K562 (cell line): Measurements from ENCODE around the gene FAM131C. TPM values are rescaled to one million over a fixed set of nuclear protein-coding genes. Genes with fewer than 3 reads are reported as not detected.

Source experiments
- CBX8 ChIP-seq: fragments of 200-600 bp; sonication (generic); IDR thresholded peaks from 2 replicates; pipeline ENCODE4 v1.6.1; 2012; ENCODE audit warnings: borderline replicate concordance, mixed run types, low read depth, mild to moderate bottlenecking, moderate library complexity, mixed read lengths, low read length, control low read depth, inconsistent platforms; ENCODE audit not compliant: poor library complexity, severe bottlenecking; ENCODE audit errors: extremely low read depth
- GABPA ChIP-seq: fragments of 200-800 bp; sonication (Bioruptor generic); conservative IDR thresholded peaks from 2 replicates; pipeline ENCODE4 v1.6.1; 2016; ENCODE audit warnings: low read depth, missing genetic modification characterization, missing compliant biosample characterization
- HDGF ChIP-seq: fragments of 450-650 bp; IDR thresholded peaks from 2 replicates; pipeline ENCODE4 v1.6.1; 2016
- MAFK ChIP-seq: IDR thresholded peaks from 2 replicates; pipeline ENCODE4 v1.6.1; 2011; ENCODE audit warnings: low read length, improper control_type of control experiment
- PRMT5 ChIP-seq: sonication (generic); formaldehyde crosslinking; IDR thresholded peaks from 2 replicates; pipeline ENCODE4 v1.5.0; 2020; ENCODE audit warnings: missing genetic modification reagents
- TCF7L2 ChIP-seq: fragments of 150-350 bp; IDR thresholded peaks from 2 replicates; pipeline ENCODE4 v1.6.1; 2016; ENCODE audit warnings: low read depth, mild to moderate bottlenecking, low read length, moderate library complexity
- ZSCAN29 ChIP-seq: fragments of 450-650 bp; IDR thresholded peaks from 2 replicates; pipeline ENCODE4 v1.6.1; 2017
- polyA plus RNA-seq, 8 experiments: library from polyadenylated mRNA; depleted of rRNA in 4 of 8; stranded (reverse) in 5 of 8; unstranded in 3 of 8; fragments of >200 nt; fragmentation: Nextera tagmentation in 2 of 8; fragmentation: Illumina TruSeq in 1 of 8; extraction: Ambion mirVana in 2 of 8; extraction: Trizol in 1 of 8; gene quantifications; 2 replicates each; pipeline versions ENCODE4 v1.2.1 to v1.2.3, GENCODE V29; 2011 to 2014; ENCODE audit warnings: inconsistent platforms in 1 of 8, missing spikeins in 1 of 8
- total RNA-seq, 7 experiments: library from RNA; depleted of rRNA in 6 of 7; stranded (reverse); fragments of >200 nt in 6 of 7; fragmentation: Illumina TruSeq in 2 of 7; extraction: Trizol in 2 of 7; gene quantifications; 2 replicates each; pipeline versions ENCODE4 v1.2.1 to v1.2.3, GENCODE V29; 2011 to 2021; ENCODE audit warnings: low replicate concordance in 1 of 7
- TF ChIP-seq, protein P1 (sequence below): fragments of 200-600 bp; sonication (generic); IDR thresholded peaks from one replicate; pipeline ENCODE4 v1.6.1; 2012; ENCODE audit warnings: mild to moderate bottlenecking, low read depth, low read length, inconsistent platforms
- TF ChIP-seq, protein P2 (sequence below): fragments of 450-650 bp; IDR thresholded peaks from 2 replicates; pipeline ENCODE4 v1.6.1; 2016; ENCODE audit warnings: antibody characterized with exemption
- TF ChIP-seq, protein P3 (sequence below): sonication (generic); formaldehyde crosslinking; IDR thresholded peaks from 2 replicates; pipeline ENCODE4 v1.9.0; 2022; ENCODE audit warnings: mild to moderate bottlenecking, missing genetic modification reagents
- TF ChIP-seq, protein P4 (sequence below): fragments of 450-650 bp; formaldehyde crosslinking; IDR thresholded peaks from 2 replicates; pipeline ENCODE4 v1.4.0; 2020; ENCODE audit warnings: mild to moderate bottlenecking

The FAM131C gene
- total and polyA plus RNA-seq, 9 of the 15 experiments (the other 6 are each of a cell fraction or from before 2014, with no cell fraction given): 0.10 to 0.29 (median 0.16) TPM; not detected in 6

DNA sequence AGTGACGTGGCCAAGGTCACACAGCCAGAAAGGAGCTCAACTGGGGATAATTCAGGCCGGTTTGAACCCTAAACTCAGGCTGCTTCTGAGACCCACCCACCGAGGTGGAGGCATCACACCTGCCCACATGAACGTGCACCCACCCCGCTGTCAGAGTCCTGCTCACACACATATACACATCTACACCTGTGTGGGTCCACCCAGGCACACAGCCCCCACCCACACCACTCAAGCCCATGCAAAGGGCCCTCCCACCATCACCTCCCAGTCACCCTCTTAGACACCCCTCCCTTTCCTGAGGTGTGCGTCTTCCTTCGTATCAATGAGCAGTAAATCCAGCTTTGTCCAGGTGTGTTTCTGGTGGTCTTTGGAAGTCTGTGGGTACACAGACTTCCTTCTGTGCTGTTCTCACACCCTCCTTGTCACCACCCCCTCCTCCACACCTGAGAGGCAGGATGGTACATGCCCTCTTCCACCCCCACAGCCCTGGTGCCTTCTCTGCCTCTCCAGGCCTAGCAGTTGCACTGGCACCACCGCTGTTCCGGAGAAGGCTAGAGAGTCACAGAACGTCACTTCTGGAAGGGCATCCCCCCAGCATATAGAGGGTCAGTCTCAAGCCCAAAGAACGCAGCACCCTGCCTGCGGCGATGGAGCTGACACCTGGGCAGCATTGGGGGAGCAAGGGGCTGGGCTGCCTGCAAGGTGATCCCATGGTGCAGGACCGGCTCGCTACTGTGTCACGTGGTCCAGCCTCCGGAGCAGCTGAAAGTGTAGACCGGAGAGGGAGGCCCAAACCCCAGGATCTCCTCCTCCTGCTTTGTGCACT is 18.9 kb upstream of the FAM131C start (continued):
- TF ChIP-seq, protein P1, sequence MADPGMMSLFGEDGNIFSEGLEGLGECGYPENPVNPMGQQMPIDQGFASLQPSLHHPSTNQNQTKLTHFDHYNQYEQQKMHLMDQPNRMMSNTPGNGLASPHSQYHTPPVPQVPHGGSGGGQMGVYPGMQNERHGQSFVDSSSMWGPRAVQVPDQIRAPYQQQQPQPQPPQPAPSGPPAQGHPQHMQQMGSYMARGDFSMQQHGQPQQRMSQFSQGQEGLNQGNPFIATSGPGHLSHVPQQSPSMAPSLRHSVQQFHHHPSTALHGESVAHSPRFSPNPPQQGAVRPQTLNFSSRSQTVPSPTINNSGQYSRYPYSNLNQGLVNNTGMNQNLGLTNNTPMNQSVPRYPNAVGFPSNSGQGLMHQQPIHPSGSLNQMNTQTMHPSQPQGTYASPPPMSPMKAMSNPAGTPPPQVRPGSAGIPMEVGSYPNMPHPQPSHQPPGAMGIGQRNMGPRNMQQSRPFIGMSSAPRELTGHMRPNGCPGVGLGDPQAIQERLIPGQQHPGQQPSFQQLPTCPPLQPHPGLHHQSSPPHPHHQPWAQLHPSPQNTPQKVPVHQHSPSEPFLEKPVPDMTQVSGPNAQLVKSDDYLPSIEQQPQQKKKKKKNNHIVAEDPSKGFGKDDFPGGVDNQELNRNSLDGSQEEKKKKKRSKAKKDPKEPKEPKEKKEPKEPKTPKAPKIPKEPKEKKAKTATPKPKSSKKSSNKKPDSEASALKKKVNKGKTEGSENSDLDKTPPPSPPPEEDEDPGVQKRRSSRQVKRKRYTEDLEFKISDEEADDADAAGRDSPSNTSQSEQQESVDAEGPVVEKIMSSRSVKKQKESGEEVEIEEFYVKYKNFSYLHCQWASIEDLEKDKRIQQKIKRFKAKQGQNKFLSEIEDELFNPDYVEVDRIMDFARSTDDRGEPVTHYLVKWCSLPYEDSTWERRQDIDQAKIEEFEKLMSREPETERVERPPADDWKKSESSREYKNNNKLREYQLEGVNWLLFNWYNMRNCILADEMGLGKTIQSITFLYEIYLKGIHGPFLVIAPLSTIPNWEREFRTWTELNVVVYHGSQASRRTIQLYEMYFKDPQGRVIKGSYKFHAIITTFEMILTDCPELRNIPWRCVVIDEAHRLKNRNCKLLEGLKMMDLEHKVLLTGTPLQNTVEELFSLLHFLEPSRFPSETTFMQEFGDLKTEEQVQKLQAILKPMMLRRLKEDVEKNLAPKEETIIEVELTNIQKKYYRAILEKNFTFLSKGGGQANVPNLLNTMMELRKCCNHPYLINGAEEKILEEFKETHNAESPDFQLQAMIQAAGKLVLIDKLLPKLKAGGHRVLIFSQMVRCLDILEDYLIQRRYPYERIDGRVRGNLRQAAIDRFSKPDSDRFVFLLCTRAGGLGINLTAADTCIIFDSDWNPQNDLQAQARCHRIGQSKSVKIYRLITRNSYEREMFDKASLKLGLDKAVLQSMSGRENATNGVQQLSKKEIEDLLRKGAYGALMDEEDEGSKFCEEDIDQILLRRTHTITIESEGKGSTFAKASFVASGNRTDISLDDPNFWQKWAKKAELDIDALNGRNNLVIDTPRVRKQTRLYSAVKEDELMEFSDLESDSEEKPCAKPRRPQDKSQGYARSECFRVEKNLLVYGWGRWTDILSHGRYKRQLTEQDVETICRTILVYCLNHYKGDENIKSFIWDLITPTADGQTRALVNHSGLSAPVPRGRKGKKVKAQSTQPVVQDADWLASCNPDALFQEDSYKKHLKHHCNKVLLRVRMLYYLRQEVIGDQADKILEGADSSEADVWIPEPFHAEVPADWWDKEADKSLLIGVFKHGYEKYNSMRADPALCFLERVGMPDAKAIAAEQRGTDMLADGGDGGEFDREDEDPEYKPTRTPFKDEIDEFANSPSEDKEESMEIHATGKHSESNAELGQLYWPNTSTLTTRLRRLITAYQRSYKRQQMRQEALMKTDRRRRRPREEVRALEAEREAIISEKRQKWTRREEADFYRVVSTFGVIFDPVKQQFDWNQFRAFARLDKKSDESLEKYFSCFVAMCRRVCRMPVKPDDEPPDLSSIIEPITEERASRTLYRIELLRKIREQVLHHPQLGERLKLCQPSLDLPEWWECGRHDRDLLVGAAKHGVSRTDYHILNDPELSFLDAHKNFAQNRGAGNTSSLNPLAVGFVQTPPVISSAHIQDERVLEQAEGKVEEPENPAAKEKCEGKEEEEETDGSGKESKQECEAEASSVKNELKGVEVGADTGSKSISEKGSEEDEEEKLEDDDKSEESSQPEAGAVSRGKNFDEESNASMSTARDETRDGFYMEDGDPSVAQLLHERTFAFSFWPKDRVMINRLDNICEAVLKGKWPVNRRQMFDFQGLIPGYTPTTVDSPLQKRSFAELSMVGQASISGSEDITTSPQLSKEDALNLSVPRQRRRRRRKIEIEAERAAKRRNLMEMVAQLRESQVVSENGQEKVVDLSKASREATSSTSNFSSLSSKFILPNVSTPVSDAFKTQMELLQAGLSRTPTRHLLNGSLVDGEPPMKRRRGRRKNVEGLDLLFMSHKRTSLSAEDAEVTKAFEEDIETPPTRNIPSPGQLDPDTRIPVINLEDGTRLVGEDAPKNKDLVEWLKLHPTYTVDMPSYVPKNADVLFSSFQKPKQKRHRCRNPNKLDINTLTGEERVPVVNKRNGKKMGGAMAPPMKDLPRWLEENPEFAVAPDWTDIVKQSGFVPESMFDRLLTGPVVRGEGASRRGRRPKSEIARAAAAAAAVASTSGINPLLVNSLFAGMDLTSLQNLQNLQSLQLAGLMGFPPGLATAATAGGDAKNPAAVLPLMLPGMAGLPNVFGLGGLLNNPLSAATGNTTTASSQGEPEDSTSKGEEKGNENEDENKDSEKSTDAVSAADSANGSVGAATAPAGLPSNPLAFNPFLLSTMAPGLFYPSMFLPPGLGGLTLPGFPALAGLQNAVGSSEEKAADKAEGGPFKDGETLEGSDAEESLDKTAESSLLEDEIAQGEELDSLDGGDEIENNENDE: no peak
- TF ChIP-seq MAFK (no peak), TCF7L2 (no peak), ZSCAN29 (0 out of 2 replicates have a peak, but pooled peaks have one; percentile 14), PRMT5 (CRISPR knock-in tag) (0 out of 2 replicates have a peak, but pooled peaks have one; percentile 19), GABPA (no peak), CBX8 (no peak), HDGF (no peak)
- TF ChIP-seq, protein P2, sequence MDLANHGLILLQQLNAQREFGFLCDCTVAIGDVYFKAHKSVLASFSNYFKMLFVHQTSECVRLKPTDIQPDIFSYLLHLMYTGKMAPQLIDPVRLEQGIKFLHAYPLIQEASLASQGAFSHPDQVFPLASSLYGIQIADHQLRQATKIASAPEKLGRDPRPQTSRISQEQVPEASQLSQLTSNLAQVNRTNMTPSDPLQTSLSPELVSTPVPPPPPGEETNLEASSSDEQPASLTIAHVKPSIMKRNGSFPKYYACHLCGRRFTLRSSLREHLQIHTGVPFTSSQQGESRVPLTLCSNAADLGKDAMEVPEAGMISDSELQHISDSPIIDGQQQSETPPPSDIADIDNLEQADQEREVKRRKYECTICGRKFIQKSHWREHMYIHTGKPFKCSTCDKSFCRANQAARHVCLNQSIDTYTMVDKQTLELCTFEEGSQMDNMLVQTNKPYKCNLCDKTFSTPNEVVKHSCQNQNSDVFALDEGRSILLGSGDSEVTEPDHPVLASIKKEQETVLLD: no peak
- TF ChIP-seq, protein P3, sequence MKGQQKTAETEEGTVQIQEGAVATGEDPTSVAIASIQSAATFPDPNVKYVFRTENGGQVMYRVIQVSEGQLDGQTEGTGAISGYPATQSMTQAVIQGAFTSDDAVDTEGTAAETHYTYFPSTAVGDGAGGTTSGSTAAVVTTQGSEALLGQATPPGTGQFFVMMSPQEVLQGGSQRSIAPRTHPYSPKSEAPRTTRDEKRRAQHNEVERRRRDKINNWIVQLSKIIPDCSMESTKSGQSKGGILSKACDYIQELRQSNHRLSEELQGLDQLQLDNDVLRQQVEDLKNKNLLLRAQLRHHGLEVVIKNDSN (CRISPR knock-in tag): peak; percentile 76
- TF ChIP-seq, protein P4, sequence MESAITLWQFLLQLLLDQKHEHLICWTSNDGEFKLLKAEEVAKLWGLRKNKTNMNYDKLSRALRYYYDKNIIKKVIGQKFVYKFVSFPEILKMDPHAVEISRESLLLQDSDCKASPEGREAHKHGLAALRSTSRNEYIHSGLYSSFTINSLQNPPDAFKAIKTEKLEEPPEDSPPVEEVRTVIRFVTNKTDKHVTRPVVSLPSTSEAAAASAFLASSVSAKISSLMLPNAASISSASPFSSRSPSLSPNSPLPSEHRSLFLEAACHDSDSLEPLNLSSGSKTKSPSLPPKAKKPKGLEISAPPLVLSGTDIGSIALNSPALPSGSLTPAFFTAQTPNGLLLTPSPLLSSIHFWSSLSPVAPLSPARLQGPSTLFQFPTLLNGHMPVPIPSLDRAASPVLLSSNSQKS (CRISPR knock-in tag): no peak
